HG02938 (cell line): ENCODE measurements around the gene ZNF212.

Experiments
- ATAC-seq: cut with Tn5 transposase; IDR thresholded peaks from one replicate; pipeline ENCODE4 v1.9.1; 2021; ENCODE audit warnings: mild to moderate bottlenecking, moderate library complexity; ENCODE audit not compliant: unreplicated experiment

Gene ZNF212

GRCh38 chr7:149239345-149240143, at the start of gene ZNF212:
TSS of gene ZNF212 (plus strand) at chr7:149239651. CDS start at chr7:149239779, 128 bp downstream.
- ATAC-seq: peak; percentile 97

- no peak for ATAC-seq
These were observed 47.6 kb upstream of the ZNF212 start for GRCh38 chr7:149191851-149192250.

- no peak for ATAC-seq
These were observed 44.7 kb upstream of the ZNF212 start for GRCh38 chr7:149194799-149195179.

GRCh38 chr7:149195180-149196150, 44.0 kb upstream of the ZNF212 start, which contains the start of gene ZNF282:
TSS of gene ZNF282 (plus strand) at chr7:149195546. CDS start at chr7:149195590, 44 bp downstream.
- ATAC-seq: peak; percentile 71

- peak; percentile 13 for ATAC-seq
These were observed 43.2 kb upstream of the ZNF212 start for GRCh38 chr7:149196151-149196704.

- peak; percentile 5 for ATAC-seq
These were observed 42.7 kb upstream of the ZNF212 start for GRCh38 chr7:149196705-149197171.

GRCh38 chr7:149197675-149198074, 41.8 kb upstream of the ZNF212 start:
- no peak for ATAC-seq

GRCh38 chr7:149198161-149198816, 41.2 kb upstream of the ZNF212 start:
- no peak for ATAC-seq

GRCh38 chr7:149199234-149199995, 40.0 kb upstream of the ZNF212 start:
- no peak for ATAC-seq

GRCh38 chr7:149202831-149203231, 36.6 kb upstream of the ZNF212 start:
- ATAC-seq: no peak

GRCh38 chr7:149205690-149206381, 33.6 kb upstream of the ZNF212 start:
- no peak for ATAC-seq

- no peak for ATAC-seq
These were observed 32.0 kb upstream of the ZNF212 start for GRCh38 chr7:149207324-149208035.

GRCh38 chr7:149209518-149210269, 29.8 kb upstream of the ZNF212 start:
- peak; percentile 54 for ATAC-seq

- no peak for ATAC-seq
These were observed 28.9 kb upstream of the ZNF212 start for GRCh38 chr7:149210551-149210950.

GRCh38 chr7:149214020-149214720, 25.3 kb upstream of the ZNF212 start:
- ATAC-seq: no peak

GRCh38 chr7:149216402-149216801, 23.0 kb upstream of the ZNF212 start:
- ATAC-seq: no peak

- no peak for ATAC-seq
These were observed 21.9 kb upstream of the ZNF212 start for GRCh38 chr7:149217570-149217969.
